Lower leg skin (tissue), 3 donors: ENCODE results near the gene SETD5.
A peak's percentile ranks its signal among the peaks of the same experiment; 100 is the strongest.

Source experiments
- POLR2A ChIP-seq, 2 donors: fragments of 450-650 bp; IDR thresholded peaks; one replicate each; pipeline ENCODE4 v1.6.1; 2016 to 2017; ENCODE audit warnings: antibody characterized with exemption in 2 of 2, mild to moderate bottlenecking in 1 of 2, moderate library complexity in 1 of 2
- TF ChIP-seq, protein P1 (sequence below), 3 donors: fragments of 450-650 bp; IDR thresholded peaks; one replicate each; pipeline ENCODE4 v1.5.1; 2016; ENCODE audit warnings: antibody characterized with exemption in 3 of 3, mild to moderate bottlenecking in 3 of 3, moderate library complexity in 2 of 3

DNA sequence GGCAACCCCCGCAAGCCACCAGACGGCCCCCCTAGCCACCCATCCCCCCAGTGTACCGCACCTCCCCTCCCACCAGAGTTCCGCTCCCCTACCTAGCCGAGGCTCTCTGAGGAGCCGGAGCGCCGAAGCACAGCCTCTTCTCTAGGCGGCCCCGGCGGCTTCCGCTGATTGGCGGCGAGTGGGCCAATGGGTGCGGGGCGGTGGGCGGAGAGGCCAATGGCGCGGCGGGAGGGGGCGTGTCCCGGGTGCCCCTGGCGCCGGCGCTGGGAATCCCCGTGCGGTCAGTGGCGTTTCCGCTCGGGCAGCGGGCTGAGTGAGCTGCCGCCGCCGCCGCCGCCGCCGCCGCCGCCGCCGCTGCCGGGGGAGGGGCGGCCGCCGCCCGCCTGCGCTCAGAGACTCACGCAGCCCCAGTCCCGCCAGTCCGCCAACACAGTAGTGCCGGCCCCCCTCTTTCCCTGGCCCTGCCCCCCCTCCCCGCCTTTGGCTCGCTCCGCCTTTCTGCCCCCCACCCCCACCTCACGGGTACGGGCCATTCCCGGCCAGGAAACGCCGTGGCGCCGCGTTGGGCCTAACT lies at the start of gene SETD5:
- peak in 1 of 2 donors; percentile 74 for TF ChIP-seq POLR2A (IDR thresholded peaks at IDR 0.05)
- TF ChIP-seq, protein P1, sequence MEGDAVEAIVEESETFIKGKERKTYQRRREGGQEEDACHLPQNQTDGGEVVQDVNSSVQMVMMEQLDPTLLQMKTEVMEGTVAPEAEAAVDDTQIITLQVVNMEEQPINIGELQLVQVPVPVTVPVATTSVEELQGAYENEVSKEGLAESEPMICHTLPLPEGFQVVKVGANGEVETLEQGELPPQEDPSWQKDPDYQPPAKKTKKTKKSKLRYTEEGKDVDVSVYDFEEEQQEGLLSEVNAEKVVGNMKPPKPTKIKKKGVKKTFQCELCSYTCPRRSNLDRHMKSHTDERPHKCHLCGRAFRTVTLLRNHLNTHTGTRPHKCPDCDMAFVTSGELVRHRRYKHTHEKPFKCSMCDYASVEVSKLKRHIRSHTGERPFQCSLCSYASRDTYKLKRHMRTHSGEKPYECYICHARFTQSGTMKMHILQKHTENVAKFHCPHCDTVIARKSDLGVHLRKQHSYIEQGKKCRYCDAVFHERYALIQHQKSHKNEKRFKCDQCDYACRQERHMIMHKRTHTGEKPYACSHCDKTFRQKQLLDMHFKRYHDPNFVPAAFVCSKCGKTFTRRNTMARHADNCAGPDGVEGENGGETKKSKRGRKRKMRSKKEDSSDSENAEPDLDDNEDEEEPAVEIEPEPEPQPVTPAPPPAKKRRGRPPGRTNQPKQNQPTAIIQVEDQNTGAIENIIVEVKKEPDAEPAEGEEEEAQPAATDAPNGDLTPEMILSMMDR (IDR thresholded peaks at IDR 0.05): no peak
